Measurements from ENCODE around the gene CAPN9.

- TF ChIP-seq GATA2 (IDR thresholded peaks at IDR 0.05; ENCODE audit: low read depth, low read length): no peak
- no peak for TF ChIP-seq GATA3 (IDR thresholded peaks at IDR 0.05; ENCODE audit: low read depth, low read length)
Observed at GRCh38 chr1:230735447-230735846, 11.7 kb upstream of the CAPN9 start.
